Vagina (tissue), 2 donors: ENCODE data around the gene PSME2. TPM values are rescaled to one million over a fixed set of nuclear protein-coding genes. Genes with fewer than 3 reads are reported as not detected.
A peak's percentile ranks its signal among the peaks of the same experiment; 100 is the strongest.

Experiments
- DNase-seq, 2 donors: peaks; one replicate each; pipeline ENCODE4 v3.0.0-alpha.2; 2017; ENCODE audit errors: extremely low spot score in 2 of 2
- H3K27ac ChIP-seq: fragments of 200-600 bp; sonication (generic); one replicate; pipeline ENCODE4 v1.5.1; 2019
- H3K27me3 ChIP-seq: fragments of 200-600 bp; sonication (generic); one replicate; pipeline ENCODE4 v1.5.1; 2019
- H3K36me3 ChIP-seq, 2 donors: fragments of 200-600 bp; sonication (generic); one replicate each; pipeline ENCODE4 v1.5.1; 2017 to 2019
- H3K4me1 ChIP-seq: fragments of 200-600 bp; sonication (generic); one replicate; pipeline ENCODE4 v1.5.1; 2019
- H3K4me3 ChIP-seq, 2 donors: fragments of 200-600 bp; sonication (generic); 1 replicate in 1 of 2; 2 replicates in 1 of 2; pipeline ENCODE4 v1.5.1; 2016 to 2019
- H3K9me3 ChIP-seq: fragments of 200-600 bp; sonication (generic); one replicate; pipeline ENCODE4 v1.5.1; 2019
- CTCF ChIP-seq, 3 experiments: fragments of 450-650 bp in 2 of 3; fragments of 200-600 bp in 1 of 3; sonication (generic) in 1 of 3; IDR thresholded peaks; one replicate each; pipeline ENCODE4 v1.5.1; 2017 to 2019; ENCODE audit warnings: antibody characterized with exemption in 3 of 3, mild to moderate bottlenecking in 2 of 3, moderate library complexity in 2 of 3
- POLR2A ChIP-seq, 2 donors: fragments of 450-650 bp; IDR thresholded peaks; one replicate each; pipeline ENCODE4 v1.6.1; 2017; ENCODE audit warnings: antibody characterized with exemption in 2 of 2, mild to moderate bottlenecking in 2 of 2, moderate library complexity in 2 of 2
- POLR2AphosphoS5 ChIP-seq, 2 donors: sonication (generic); formaldehyde crosslinking; IDR thresholded peaks; one replicate each; pipeline ENCODE4 v1.9.0; 2017; ENCODE audit warnings: antibody characterized with exemption in 2 of 2, mild to moderate bottlenecking in 2 of 2, low read depth in 1 of 2; ENCODE audit not compliant: insufficient read depth in 1 of 2
- intact Hi-C: fragments of 100-400 bp; cut with DNase I; formaldehyde crosslinking; loops from one replicate; pipeline ENCODE4 v1.15.1; 2023
- total RNA-seq: library from RNA; depleted of rRNA; stranded (reverse); fragments of >200 nt; gene quantifications from one replicate; pipeline ENCODE4 v1.2.3, GENCODE V29; 2016

The PSME2 gene
- total RNA-seq, 1 donor from 2014 or later, result 131 TPM

DNA sequence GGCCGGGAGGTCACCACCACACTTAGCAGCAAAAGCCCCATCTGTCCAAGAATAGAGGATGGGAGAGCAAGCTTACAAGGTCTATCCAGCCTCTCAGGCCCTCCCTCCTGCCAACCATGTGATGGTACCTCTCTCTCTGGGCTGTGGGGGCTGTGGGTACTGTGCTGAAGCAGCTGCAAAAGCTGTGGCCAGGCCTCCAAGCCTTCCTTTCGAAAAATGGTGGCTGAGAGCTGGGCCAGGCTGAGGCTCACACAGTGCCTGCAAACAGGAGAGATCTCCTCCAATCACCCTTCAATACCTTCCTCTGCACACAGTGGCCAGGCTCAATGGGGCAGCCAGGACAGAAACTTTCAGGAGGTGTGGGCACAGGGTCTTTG, 41.1 kb upstream of the PSME2 start:
- H3K27me3 ChIP-seq, result no peaks in the 10 kb centered on the region
- H3K27ac ChIP-seq, result no peak overlapping the region
- TF ChIP-seq POLR2A (IDR thresholded peaks at IDR 0.05) (no peak), CTCF (IDR thresholded peaks at IDR 0.05) (no peak), POLR2AphosphoS5 (IDR thresholded peaks at IDR 0.05; ENCODE audit: insufficient read depth in 1 of 2, low read depth in 1 of 2) (no peak)
- intact Hi-C loops, result no loop called here
- peaks cover 13% of the 10 kb centered on the region for H3K4me1 ChIP-seq
- H3K36me3 ChIP-seq, result peaks cover 0 to 50% of the 10 kb centered on the region in 2 donors
- peak overlapping the region; percentile 50 to 82 for H3K4me3 ChIP-seq
- H3K9me3 ChIP-seq, result no peaks in the 10 kb centered on the region
- DNase-seq, result no peak

GRCh38 chr14:24186831-24187538, 40.6 kb upstream of the PSME2 start:
- H3K4me3 ChIP-seq, result no peak overlapping the region
- DNase-seq, result no peak
- H3K4me1 ChIP-seq, result peaks cover 13% of the 10 kb centered on the region
- H3K27me3 ChIP-seq, result no peaks in the 10 kb centered on the region
- H3K9me3 ChIP-seq, result no peaks in the 10 kb centered on the region
- H3K36me3 ChIP-seq, result peaks cover 0 to 44% of the 10 kb centered on the region in 2 donors
- no peak for TF ChIP-seq POLR2A (IDR thresholded peaks at IDR 0.05)
- TF ChIP-seq CTCF (IDR thresholded peaks at IDR 0.05), result no peak
- TF ChIP-seq POLR2AphosphoS5 (IDR thresholded peaks at IDR 0.05; ENCODE audit: insufficient read depth in 1 of 2, low read depth in 1 of 2), result no peak
- intact Hi-C loops, result no loop called here
- no peak overlapping the region for H3K27ac ChIP-seq

DNA sequence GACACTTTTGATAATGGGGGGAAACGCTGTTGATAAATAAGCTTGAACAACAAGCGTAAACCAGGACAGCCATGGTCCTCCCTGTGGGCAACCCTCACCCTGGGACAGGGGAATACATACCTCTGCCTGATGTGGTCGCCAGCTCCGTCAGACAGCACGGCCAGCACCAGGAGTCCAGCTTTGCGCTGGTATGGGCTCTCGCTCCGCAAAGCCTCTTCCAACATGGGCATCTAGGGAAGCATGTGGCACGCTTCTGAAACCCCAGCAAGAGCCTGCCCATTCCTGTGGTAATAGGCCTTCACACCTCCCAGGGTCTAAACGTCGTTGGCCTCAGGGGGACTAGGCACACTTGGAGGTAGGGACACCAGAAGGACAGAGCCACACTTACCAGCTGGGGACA, 39.3 kb upstream of the PSME2 start:
- Histone ChIP-seq H3K4me3 (no peak overlapping the region), H3K4me1 (peaks cover 13% of the 10 kb centered on the region), H3K9me3 (no peaks in the 10 kb centered on the region), H3K27ac (no peak overlapping the region), H3K27me3 (no peaks in the 10 kb centered on the region), H3K36me3 (peaks cover 0 to 41% of the 10 kb centered on the region in 2 donors)
- TF ChIP-seq CTCF (IDR thresholded peaks at IDR 0.05) (no peak), POLR2A (IDR thresholded peaks at IDR 0.05) (no peak), POLR2AphosphoS5 (IDR thresholded peaks at IDR 0.05; ENCODE audit: insufficient read depth in 1 of 2, low read depth in 1 of 2) (no peak)
- DNase-seq, result no peak
- intact Hi-C loops, result no loop called here

DNA sequence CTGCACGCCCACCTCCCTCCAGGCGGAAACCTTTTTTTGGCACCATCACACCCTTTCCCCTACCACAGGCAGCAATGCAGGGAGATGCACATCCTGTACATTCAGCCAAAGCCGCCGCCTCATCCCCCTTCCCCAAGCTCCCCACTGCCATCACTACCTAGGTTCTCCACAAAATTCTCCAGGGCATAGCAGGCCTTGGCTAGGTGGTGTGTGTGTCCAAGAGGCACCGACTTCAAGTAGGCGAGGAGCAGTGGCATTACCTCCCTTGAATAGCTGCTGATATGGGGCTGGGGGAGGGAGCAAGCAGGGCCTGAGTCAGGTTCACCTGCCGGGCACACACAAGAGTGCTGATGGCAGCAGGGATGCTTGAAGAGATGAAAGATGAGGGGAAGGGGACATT, 38.6 kb upstream of the PSME2 start:
- TF ChIP-seq POLR2AphosphoS5 (IDR thresholded peaks at IDR 0.05; ENCODE audit: insufficient read depth in 1 of 2, low read depth in 1 of 2) (no peak), CTCF (IDR thresholded peaks at IDR 0.05) (no peak), POLR2A (IDR thresholded peaks at IDR 0.05) (no peak)
- no peaks in the 10 kb centered on the region for H3K27me3 ChIP-seq
- DNase-seq, result no peak
- H3K27ac ChIP-seq, result no peak overlapping the region
- no peak overlapping the region for H3K4me3 ChIP-seq
- H3K9me3 ChIP-seq, result no peaks in the 10 kb centered on the region
- intact Hi-C loops, result no loop called here
- peaks cover 0 to 44% of the 10 kb centered on the region in 2 donors for H3K36me3 ChIP-seq
- H3K4me1 ChIP-seq, result peaks cover 19% of the 10 kb centered on the region
